GM19372 (cell line): Measurements from ENCODE around the gene SIRPA.

Experiments used
- ATAC-seq: cut with Tn5 transposase; IDR thresholded peaks from one replicate; pipeline ENCODE4 v1.9.1; 2021; ENCODE audit warnings: mild to moderate bottlenecking, low read depth, moderate library complexity; ENCODE audit not compliant: unreplicated experiment

The SIRPA gene

DNA sequence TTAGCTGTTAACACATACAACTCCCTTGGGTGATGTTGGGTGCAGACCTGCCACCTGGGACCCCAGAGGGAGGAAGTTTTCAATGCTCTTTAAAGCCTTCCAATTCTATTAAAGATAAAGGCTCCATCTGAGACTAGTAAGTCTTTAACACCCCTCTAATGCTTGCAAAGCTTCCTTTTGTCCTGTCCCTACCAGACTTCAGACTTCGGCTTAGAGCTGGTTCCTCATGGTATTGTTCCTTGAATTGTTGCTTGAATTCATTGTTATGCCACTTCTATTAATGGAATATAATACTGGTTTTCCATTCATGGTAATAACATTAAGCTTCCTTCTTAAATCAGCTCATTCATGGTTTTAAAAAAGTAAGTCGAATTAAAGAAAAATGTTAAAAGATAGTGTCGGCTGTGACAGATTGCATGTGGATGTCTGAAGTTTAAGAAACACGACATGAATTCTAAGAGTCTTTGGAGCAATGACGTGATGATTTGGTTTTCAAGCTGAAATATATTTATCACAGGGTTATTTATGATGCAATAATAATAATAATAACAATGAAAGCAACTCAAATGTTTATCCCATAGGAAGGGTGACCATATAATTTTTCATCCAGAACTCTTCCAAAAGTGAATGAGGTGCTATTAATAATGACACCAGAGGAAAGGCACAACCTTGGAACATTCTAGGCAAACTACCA, 76.8 kb downstream of the SIRPA start:
- ATAC-seq: no peak

DNA sequence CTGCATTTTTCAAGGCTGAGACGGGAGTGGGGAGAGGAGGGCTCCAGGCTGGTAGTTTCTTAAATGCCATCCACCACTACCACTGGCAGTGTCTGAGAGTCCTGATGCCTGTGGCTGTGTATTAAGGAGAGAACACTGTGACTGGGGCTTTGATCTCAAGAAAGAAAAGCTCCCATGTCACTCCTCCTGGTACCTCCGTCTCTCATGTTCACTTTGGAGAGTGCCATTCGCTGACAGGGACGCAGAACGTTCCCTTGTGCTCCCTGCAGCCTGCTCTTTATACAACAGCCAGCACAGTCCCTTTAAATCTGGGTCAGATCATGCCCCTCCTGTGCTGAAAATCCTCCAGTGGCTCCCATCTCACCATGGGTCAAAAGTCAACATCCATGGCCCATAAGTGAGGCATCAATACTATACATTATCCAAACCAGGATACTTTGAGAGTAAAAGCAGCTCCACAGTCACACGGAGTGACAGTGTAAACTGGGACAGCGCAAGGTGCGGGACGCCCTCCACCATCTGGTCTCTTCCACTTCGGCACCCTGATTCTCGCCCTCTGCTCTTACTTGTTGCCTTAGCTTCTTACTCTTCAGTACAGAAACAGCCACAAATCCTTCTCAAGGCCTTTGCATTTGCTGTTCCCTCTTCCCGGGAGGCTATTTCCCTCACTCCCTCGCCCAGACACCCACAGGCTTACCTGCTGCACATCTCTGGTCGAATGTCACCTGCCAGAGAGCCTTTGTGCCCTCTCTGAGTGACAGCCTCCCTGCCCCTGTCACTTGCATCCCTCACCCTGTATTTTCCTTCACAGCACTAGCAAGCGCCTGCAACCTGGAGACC, 78.6 kb downstream of the SIRPA start:
- no peak for ATAC-seq

DNA sequence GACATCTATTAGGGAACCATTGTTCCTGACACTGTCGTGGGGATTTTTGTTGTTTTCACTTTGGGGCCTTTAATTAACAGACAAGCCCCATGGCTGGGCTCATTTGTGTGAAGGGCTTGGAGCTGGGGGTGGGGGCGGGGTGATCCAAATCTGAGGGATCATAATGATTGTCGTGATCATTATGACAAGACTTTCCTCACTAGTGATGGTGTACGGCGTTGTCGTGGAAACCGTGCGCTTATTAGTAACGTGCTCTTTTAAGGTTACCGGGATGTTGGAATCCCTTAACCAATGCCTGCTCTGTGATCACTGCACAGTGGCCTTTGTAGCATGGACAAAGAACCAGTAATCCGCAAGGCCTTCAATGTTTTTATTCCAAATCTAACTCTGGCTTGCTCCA, 80.1 kb downstream of the SIRPA start:
- no peak for ATAC-seq

DNA sequence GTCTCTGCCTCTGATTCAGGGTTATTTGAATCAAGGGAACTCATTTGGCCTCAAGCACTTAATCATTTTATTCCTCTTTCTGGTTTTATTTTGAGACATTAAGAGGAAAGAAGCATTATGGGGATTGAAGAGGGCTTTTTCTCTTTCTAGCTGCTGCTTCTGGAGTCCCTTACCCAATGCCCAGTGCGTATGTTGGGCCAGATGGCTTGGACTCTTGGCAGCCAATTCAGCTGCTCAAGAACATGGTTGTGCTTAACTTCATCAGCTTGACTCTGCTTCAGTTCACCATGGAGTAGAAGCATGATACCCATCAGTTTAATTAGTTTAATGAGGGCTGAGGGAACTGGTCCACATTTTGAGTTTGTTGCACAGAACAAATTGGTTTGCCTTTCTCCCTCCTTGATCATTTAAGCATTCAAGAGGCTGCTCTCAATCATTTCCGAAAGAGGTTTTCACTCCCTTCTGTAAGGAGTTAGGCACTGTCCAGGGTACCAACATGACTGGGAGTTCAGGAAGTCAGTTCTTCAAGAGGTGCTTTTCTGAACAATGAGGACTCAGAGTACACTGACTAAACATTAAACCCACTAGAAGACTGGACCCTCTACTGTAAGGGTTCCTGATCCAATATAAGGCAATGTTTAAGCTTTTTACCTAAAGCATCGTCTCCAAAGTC, 84.0 kb downstream of the SIRPA start:
- no peak for ATAC-seq

DNA sequence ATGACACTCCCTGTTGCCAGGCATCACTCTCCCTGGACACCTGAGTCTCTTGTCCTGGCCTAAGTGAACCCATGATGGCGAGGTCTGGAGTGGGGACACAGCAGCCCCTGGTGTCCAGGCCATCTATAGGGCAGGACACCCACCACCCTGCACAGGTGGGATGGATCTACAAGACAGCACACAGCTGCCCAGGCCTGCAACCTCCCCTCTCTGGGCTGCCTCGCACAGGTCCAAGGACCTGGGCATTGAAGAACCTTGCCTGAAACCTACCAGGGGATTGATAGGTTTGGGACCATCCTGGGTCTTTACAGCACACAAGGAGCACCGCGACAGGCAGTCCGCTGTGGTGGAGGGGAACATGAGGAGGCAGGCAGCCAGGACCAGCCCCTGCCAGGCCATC, 87.5 kb downstream of the SIRPA start:
- ATAC-seq: no peak

DNA sequence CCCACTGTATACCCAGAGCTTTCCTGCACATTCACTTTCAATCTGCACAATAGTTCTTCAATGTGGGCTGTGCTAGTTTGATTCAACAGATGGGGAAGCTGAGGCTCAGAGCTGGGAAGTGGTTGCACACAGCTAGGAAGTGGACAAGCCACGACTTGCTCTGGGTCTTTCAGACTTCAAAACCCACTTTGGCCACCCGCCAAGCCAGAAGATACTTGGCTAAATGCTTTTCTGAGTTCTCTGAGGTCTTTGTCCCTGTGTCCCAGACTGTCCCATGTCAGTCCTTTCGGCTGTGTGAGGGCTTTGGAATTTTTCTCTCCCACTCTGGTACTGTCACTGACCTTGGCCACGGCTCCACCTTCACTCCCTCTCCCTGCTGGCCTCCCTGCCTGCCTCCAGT, 88.1 kb downstream of the SIRPA start:
- ATAC-seq: no peak

DNA sequence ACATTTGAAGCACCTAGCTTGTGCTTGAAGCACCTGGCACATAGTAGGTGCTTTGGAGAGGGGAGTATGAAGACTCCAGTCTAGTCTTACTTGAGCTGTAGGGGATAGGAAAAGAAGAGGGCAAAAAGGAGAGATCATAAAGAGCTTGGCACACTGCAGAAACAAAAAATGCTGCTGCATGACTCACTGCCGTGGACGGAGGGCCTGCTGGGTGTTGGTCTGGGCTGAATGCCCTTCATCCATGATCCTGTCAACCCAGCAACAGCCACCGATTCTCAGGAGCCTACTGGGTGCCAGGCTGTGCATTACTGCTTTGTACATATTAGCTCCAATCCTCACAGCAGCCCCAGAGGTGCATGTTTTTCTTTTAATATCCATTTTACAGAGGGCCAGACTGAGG, 92.6 kb downstream of the SIRPA start:
- no peak for ATAC-seq
